GM10266 (cell line): Measurements from ENCODE around the gene JHY.

Experiments
- DNase-seq: peaks from one replicate; pipeline ENCODE4 v3.0.0; 2012; ENCODE audit errors: extremely low spot score
- TF ChIP-seq, protein P1 (sequence below): IDR thresholded peaks from 2 replicates; pipeline ENCODE4 v1.5.1; 2012; ENCODE audit warnings: mild to moderate bottlenecking, low read depth; ENCODE audit not compliant: control insufficient read depth, insufficient read depth; ENCODE audit errors: missing control alignments

The JHY gene

GRCh38 chr11:122882189-122882856, at the start of gene JHY:
Gene JHY (plus strand): TSS chr11:122882759. CDS start chr11:122885850, 3,091 bp downstream.
- TF ChIP-seq, protein P1, sequence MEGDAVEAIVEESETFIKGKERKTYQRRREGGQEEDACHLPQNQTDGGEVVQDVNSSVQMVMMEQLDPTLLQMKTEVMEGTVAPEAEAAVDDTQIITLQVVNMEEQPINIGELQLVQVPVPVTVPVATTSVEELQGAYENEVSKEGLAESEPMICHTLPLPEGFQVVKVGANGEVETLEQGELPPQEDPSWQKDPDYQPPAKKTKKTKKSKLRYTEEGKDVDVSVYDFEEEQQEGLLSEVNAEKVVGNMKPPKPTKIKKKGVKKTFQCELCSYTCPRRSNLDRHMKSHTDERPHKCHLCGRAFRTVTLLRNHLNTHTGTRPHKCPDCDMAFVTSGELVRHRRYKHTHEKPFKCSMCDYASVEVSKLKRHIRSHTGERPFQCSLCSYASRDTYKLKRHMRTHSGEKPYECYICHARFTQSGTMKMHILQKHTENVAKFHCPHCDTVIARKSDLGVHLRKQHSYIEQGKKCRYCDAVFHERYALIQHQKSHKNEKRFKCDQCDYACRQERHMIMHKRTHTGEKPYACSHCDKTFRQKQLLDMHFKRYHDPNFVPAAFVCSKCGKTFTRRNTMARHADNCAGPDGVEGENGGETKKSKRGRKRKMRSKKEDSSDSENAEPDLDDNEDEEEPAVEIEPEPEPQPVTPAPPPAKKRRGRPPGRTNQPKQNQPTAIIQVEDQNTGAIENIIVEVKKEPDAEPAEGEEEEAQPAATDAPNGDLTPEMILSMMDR, result no peak
- no peak for DNase-seq

DNA sequence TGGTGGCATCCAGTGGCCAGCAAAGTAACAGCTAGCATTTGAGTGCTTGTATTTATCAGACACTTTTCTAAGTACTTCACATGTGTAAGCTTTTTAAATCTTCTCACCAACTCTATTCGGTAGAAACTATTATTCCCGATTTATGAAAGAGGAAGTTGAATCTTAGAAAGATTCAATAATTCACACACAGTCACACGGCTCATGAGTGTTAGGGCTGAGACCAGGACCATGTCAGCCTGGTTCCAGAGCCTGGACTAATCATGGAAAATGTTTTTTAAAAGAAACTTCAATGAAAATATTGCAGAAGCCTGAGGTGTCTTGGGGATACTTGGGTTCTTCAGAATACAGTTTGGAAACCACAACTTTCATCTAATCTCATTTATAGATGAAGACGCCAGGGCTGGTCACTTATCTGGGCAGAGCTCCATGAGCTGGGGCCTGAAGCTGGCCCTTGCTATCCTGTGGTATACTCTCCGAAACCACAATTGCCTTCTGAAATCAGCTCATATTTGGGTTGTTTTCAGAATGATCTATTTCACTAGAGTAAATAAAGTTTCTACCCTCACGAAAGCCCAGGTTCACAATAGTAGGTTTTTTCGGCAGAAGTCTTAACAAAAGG, 48.6 kb upstream of the JHY start:
- TF ChIP-seq, protein P1, result no peak
- DNase-seq, result no peak

GRCh38 chr11:122836916-122837315, 45.6 kb upstream of the JHY start:
- no peak for DNase-seq
- TF ChIP-seq, protein P1, result no peak

- DNase-seq, result no peak
Observed at GRCh38 chr11:122837528-122838346, 44.8 kb upstream of the JHY start.

GRCh38 chr11:122843281-122844141, 39.0 kb upstream of the JHY start:
- DNase-seq, result no peak

More at GRCh38 chr11:122837528-122838346, 44.8 kb upstream of the JHY start:
- TF ChIP-seq, protein P1, result no peak

DNA sequence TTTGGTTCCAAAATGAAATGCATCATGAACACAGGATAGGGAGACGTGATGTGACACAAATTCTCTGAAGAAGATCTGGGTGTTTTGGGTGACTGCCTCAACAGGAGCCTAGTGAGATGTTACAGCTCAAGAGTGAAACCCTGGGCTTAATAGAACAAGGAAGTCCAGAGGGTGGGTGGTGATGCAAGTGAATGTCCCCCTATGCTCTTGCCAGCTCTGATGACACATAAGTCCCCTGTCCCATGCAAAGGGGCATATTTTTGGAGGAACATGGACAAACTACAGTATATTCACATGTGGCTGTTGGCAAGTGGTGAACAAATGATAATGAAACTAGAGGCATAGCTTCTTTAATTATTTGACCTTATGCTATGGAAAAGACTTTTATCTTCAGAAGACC, 35.1 kb upstream of the JHY start:
- DNase-seq, result no peak
- TF ChIP-seq, protein P1, result no peak

More at GRCh38 chr11:122843281-122844141, 39.0 kb upstream of the JHY start:
- TF ChIP-seq, protein P1, result no peak
